Right atrium auricular region (tissue), 2 donors: ENCODE measurements around the gene ADGRL3. TPM values are rescaled to one million over a fixed set of nuclear protein-coding genes. Genes with fewer than 3 reads are reported as not detected.

Experiments used
- DNase-seq: peaks from one replicate; pipeline ENCODE4 v3.0.0-alpha.2; 2019; ENCODE audit warnings: low spot score
- H3K27ac ChIP-seq, 2 donors: fragments of 200-600 bp; sonication (generic); 1 replicate in 1 of 2; 2 replicates in 1 of 2; pipeline ENCODE4 v1.5.1; 2016 to 2019
- H3K27me3 ChIP-seq, 2 donors: fragments of 200-600 bp; sonication (generic); one replicate each; pipeline versions ENCODE4 v1.5.1 to v1.6.0; 2017 to 2019
- H3K36me3 ChIP-seq: fragments of 200-600 bp; sonication (generic); one replicate; pipeline ENCODE4 v1.5.1; 2016
- H3K4me1 ChIP-seq, 2 donors: fragments of 200-600 bp; sonication (generic); one replicate each; pipeline versions ENCODE4 v1.5.1 to v1.6.0; 2017 to 2019
- H3K4me3 ChIP-seq, 2 donors: fragments of 200-600 bp; sonication (generic); 1 replicate in 1 of 2; 2 replicates in 1 of 2; pipeline ENCODE4 v1.5.1; 2017 to 2019; ENCODE audit warnings: mild to moderate bottlenecking in 1 of 2, moderate library complexity in 1 of 2
- H3K9me3 ChIP-seq, 2 donors: fragments of 200-600 bp; sonication (generic); one replicate each; pipeline ENCODE4 v1.5.1; 2019
- CTCF ChIP-seq, 2 donors: fragments of 200-600 bp; sonication (generic); IDR thresholded peaks; one replicate each; pipeline ENCODE4 v1.5.1; 2019; ENCODE audit warnings: antibody characterized with exemption in 2 of 2
- total RNA-seq, 2 donors: library from RNA; depleted of rRNA; stranded (reverse); fragments of >200 nt; gene quantifications; one replicate each; pipeline ENCODE4 v1.1.0, GENCODE V29; 2016

ADGRL3 gene
- total RNA-seq, 2 donors from 2014 or later: 0.86 to 1.9 TPM

DNA sequence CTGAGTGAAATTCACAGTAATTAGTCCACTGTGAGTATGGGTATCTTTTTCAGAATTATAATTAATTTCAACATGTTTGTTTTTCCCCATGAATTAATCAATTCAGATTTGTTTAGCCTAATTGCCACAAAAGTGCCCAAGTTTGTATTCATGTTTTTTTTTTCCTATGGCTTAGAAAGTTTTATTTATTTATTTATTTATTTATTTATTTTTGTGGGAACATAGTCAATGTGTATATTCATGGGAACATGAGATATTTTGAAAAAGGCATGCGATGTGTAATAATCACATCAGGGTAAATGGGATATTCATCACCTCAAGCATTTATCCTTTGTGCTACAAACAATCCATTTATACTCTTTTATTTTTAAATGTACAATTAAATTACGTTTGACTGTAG is 475.3 kb downstream of the ADGRL3 start:
- no peak for DNase-seq
- Histone ChIP-seq H3K27me3 (no peaks in the 10 kb centered on the region), H3K9me3 (peaks cover 0 to 9% of the 10 kb centered on the region in 2 donors), H3K4me3 (no peak overlapping the region), H3K4me1 (no peaks in the 10 kb centered on the region), H3K27ac (no peak overlapping the region), H3K36me3 (no peaks in the 10 kb centered on the region)
- TF ChIP-seq CTCF (IDR thresholded peaks at IDR 0.05): no peak

DNA sequence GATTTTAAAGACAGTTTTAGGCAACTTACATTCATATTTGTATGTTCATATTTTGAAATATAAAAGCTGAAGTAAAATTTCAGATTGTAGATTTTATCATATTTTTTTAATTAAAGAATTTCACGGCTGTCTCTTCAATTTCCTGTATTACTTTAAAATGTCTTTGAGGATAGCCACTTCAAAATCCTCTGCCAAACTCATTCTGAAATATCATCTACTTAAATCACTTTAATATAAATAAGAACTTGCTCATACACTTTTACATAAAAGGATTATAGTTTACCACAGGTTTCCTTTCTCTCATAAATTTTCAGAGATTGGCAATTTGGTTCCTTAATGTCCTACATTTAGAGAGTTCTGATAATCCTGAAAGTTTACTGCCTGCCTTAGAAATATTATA is 478.2 kb downstream of the ADGRL3 start:
- Histone ChIP-seq H3K36me3 (no peaks in the 10 kb centered on the region), H3K9me3 (no peaks in the 10 kb centered on the region), H3K4me3 (no peak overlapping the region), H3K4me1 (no peaks in the 10 kb centered on the region), H3K27ac (no peak overlapping the region), H3K27me3 (no peaks in the 10 kb centered on the region)
- no peak for DNase-seq
- no peak for TF ChIP-seq CTCF (IDR thresholded peaks at IDR 0.05)

DNA sequence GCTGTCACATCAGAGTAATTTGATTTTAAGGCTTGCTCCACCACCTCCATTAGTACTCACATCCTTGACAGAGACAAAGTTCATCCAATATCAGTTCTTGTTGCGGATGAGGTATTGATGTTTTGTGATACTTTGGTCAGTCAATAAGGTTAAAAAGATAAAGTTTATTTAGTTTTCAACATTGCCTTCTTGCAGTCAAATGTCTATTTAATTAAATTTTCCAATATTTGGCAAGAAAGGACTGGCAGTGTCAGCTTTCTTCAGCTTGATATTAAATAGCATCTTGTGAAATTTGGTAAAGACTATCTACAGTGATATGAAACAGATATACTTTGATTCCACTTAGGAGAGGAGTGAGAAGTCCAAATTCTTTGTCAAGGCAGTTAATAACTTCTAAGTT is 493.4 kb downstream of the ADGRL3 start:
- Histone ChIP-seq H3K9me3 (no peaks in the 10 kb centered on the region), H3K27me3 (no peaks in the 10 kb centered on the region), H3K4me1 (no peaks in the 10 kb centered on the region), H3K27ac (no peak overlapping the region), H3K36me3 (no peaks in the 10 kb centered on the region), H3K4me3 (no peak overlapping the region)
- no peak for TF ChIP-seq CTCF (IDR thresholded peaks at IDR 0.05)
- DNase-seq: no peak

DNA sequence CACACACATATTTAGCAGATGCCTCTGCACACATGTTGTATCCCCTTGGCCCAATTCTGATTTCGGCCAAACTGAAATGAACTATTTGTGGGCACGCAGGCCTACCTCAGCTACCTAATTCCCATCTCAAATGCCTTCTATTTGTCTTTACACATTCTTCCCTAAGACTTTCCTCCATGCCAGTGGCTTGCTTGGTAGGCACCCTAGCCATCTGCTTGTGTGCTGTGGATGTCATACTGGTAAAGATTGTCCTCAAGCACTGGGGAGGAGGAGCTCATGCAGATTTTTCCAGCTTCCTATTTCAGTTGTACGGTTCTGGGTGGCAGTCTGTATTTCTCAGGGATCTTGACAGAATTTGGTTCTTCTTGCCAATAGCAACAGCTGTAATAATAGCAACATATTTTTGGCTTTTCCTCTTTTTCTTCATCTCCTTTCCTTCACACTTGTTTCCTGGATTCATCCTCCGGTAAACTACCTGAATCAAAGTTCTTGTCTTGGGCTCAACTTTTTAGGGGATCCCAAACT is 514.3 kb downstream of the ADGRL3 start:
- no peaks in the 10 kb centered on the region for H3K27me3 ChIP-seq
- H3K9me3 ChIP-seq: no peaks in the 10 kb centered on the region
- TF ChIP-seq CTCF (IDR thresholded peaks at IDR 0.05): no peak
- H3K4me1 ChIP-seq: no peaks in the 10 kb centered on the region
- DNase-seq: no peak
- H3K27ac ChIP-seq: no peak overlapping the region
- no peaks in the 10 kb centered on the region for H3K36me3 ChIP-seq
- H3K4me3 ChIP-seq: no peak overlapping the region

DNA sequence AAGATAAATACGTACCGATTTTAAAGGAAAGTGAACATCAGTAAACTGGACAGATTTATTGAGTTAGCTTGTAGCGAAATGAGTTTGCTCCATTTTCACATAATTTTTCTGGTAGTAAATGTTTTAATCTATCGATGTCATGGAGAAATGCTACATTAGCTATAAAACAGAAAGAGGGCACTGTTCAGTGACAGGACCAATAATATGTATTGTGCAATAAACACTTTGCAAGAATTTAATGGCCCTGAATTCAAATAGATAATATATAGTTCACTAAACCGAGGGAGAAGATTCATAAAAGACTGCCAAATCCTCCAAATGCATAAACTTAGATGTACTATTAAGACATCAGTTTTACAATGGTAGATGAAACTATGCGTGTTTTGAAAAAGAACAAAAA is 516.3 kb downstream of the ADGRL3 start:
- Histone ChIP-seq H3K4me3 (no peak overlapping the region), H3K36me3 (no peaks in the 10 kb centered on the region), H3K27ac (no peak overlapping the region), H3K4me1 (no peaks in the 10 kb centered on the region), H3K27me3 (no peaks in the 10 kb centered on the region), H3K9me3 (no peaks in the 10 kb centered on the region)
- no peak for TF ChIP-seq CTCF (IDR thresholded peaks at IDR 0.05)
- no peak for DNase-seq

GRCh38 chr4:61723492-61723891 is 523.4 kb downstream of the ADGRL3 start:
- DNase-seq: no peak
- no peak overlapping the region for H3K27ac ChIP-seq
- no peaks in the 10 kb centered on the region for H3K36me3 ChIP-seq
- H3K9me3 ChIP-seq: no peaks in the 10 kb centered on the region
- no peaks in the 10 kb centered on the region for H3K27me3 ChIP-seq
- no peaks in the 10 kb centered on the region for H3K4me1 ChIP-seq
- TF ChIP-seq CTCF (IDR thresholded peaks at IDR 0.05): no peak
- no peak overlapping the region for H3K4me3 ChIP-seq
